Heart left ventricle (tissue), 16 donors: ENCODE measurements around the gene SLC7A10. TPM values are rescaled to one million over a fixed set of nuclear protein-coding genes. Genes with fewer than 3 reads are reported as not detected.

ENCODE experiments used
- ATAC-seq, 4 donors: fragments of 200-7000 bp; cut with Tn5 transposase; one replicate each; pipeline ENCODE4 v1.9.1; 2020 to 2022; ENCODE audit warnings: moderate library complexity in 4 of 4, mild to moderate bottlenecking in 3 of 4, moderate number of reproducible peaks in 1 of 4
- DNase-seq, 5 donors: peaks; one replicate each; pipeline ENCODE4 v3.0.0-alpha.2; 2020
- H3K27ac ChIP-seq, 12 donors: fragments of 200-600 bp; sonication (generic) in 4 of 12; one replicate each; pipeline versions ENCODE4 v1.5.0 to v1.8.0; 2016 to 2022; ENCODE audit warnings: mild to moderate bottlenecking in 2 of 12
- H3K27me3 ChIP-seq, 9 donors: fragments of 200-600 bp; sonication (generic) in 2 of 9; one replicate each; pipeline versions ENCODE4 v1.5.1 to v1.8.0; 2016 to 2022; ENCODE audit warnings: mild to moderate bottlenecking in 3 of 9
- H3K36me3 ChIP-seq, 9 donors: fragments of 200-600 bp; sonication (generic) in 2 of 9; one replicate each; pipeline versions ENCODE4 v1.5.0 to v1.8.0; 2018 to 2022; ENCODE audit warnings: mild to moderate bottlenecking in 2 of 9
- H3K4me1 ChIP-seq, 12 donors: fragments of 200-600 bp; sonication (generic) in 4 of 12; one replicate each; pipeline versions ENCODE4 v1.5.0 to v1.8.0; 2016 to 2022; ENCODE audit warnings: mild to moderate bottlenecking in 3 of 12
- H3K4me3 ChIP-seq, 12 donors: fragments of 200-600 bp; sonication (generic) in 4 of 12; one replicate each; pipeline versions ENCODE4 v1.5.0 to v1.8.0; 2017 to 2022; ENCODE audit warnings: mild to moderate bottlenecking in 9 of 12, moderate library complexity in 4 of 12
- H3K9me3 ChIP-seq, 12 donors: fragments of 200-600 bp; sonication (generic) in 4 of 12; one replicate each; pipeline versions ENCODE4 v1.5.0 to v1.8.0; 2016 to 2022; ENCODE audit warnings: mild to moderate bottlenecking in 1 of 12
- CTCF ChIP-seq, 12 donors: fragments of 200-600 bp; sonication (generic) in 4 of 12; IDR thresholded peaks; one replicate each; pipeline versions ENCODE4 v1.5.0 to v1.8.0; 2018 to 2022; ENCODE audit warnings: antibody characterized with exemption in 12 of 12, mild to moderate bottlenecking in 5 of 12
- POLR2A ChIP-seq, 2 donors: fragments of 450-650 bp; IDR thresholded peaks; one replicate each; pipeline ENCODE4 v1.6.1; 2017; ENCODE audit warnings: antibody characterized with exemption in 2 of 2, mild to moderate bottlenecking in 2 of 2, moderate library complexity in 2 of 2
- WGBS, 4 donors: extraction: QIAGEN DNeasy Blood & Tissue Kit in 2 of 4; methylation state at CpG; one replicate each; pipeline versions ENCODE4 v1.1.5 to v1.1.7; 2013 to 2018; 5-methylcytosine and 5-hydroxymethylcytosine counted together
- intact Hi-C, 10 donors: fragments of 100-400 bp; cut with DNase I; formaldehyde crosslinking; loops; one replicate each; pipeline versions ENCODE4 v1.11.1 to v1.14.2; 2022
- polyA plus RNA-seq, 2 donors: library from polyadenylated mRNA; stranded (reverse); fragments of 200-250 nt; gene quantifications; one replicate each; pipeline ENCODE4 v1.2.3, GENCODE V29; 2013
- total RNA-seq, 9 donors: library from RNA; depleted of rRNA in 2 of 9; stranded (reverse); fragments of >200 nt in 2 of 9; fragmentation: NEBNext Ultra II Directional in 3 of 9; extraction: Animal tissue kit (Norgen Biotek cat#: 25700) in 3 of 9; gene quantifications; one replicate each; pipeline versions ENCODE4 v1.1.0 to v1.2.4, GENCODE V29; 2016 to 2023
- donor health status: ischemic (EF 13 %, LVEDD 7.1; RV severe dilation, severe dysfunction).
- donor health status: healthy with polysubstance abuse.
- donor health status: DM: no; HTN: yes; CAD: no.
- donor health status: DM: no; HTN: no; CAD: no.
- donor health status: ischemic (EF 25% LVEDD 6.9; RV normal size, moderate dysfunction).
- donor health status: ischemic (EF 25% LVEDD 5.7; RV mildly dilated, moderate dysfunction).
- donor health status: healthy.
- donor health status: DM: yes; HTN: yes; CAD: no.
- donor health status: ischemic (EF 35%, LVEDD 5.7; RV mildly dilated, moderate dysfunction).
- donor health status: nonischemic (EF 11% LVEDD 7.7; RV severe dilation, severe dysfunction).
- donor health status: DM: yes; HTN: yes; CAD: no.
- donor health status: PGD.
- donor health status: ischemic (EF 29% LVEDD 5.4; RV normal size, mild dysfunction).
- donor health status: nonischemic (EF 23%, LVEDD 6.1; RV moderate dilation, normal function).

SLC7A10 gene
- total and polyA plus RNA-seq, 11 donors: 0.11 to 2.3 (median 0.34) TPM; not detected in 5

GRCh38 chr19:33249740-33250366 is 24.2 kb upstream of the SLC7A10 start:
- Histone ChIP-seq H3K27me3 (peaks cover 0 to 39% (median 8%) of the 10 kb centered on the region in 9 donors), H3K4me1 (peaks cover 0 to 6% (median 0%) of the 10 kb centered on the region in 12 donors), H3K27ac (no peak overlapping the region), H3K4me3 (no peak overlapping the region), H3K9me3 (peaks cover 0 to 10% (median 5%) of the 10 kb centered on the region in 12 donors), H3K36me3 (no peaks in the 10 kb centered on the region)
- TF ChIP-seq POLR2A (IDR thresholded peaks at IDR 0.05) (no peak), CTCF (IDR thresholded peaks at IDR 0.05) (no peak)
- ATAC-seq (no peak), DNase-seq (no peak)
- 80 to 98% (median 85%) methylated on average over 3 of the region's 3 CpGs for WGBS, 4 donors
- intact Hi-C loops: loop anchor here in 1 of 10 donors (10.0 kb wide), 1 partner anchor 515 kb away; no protein-coding TSS in a partner anchor

DNA sequence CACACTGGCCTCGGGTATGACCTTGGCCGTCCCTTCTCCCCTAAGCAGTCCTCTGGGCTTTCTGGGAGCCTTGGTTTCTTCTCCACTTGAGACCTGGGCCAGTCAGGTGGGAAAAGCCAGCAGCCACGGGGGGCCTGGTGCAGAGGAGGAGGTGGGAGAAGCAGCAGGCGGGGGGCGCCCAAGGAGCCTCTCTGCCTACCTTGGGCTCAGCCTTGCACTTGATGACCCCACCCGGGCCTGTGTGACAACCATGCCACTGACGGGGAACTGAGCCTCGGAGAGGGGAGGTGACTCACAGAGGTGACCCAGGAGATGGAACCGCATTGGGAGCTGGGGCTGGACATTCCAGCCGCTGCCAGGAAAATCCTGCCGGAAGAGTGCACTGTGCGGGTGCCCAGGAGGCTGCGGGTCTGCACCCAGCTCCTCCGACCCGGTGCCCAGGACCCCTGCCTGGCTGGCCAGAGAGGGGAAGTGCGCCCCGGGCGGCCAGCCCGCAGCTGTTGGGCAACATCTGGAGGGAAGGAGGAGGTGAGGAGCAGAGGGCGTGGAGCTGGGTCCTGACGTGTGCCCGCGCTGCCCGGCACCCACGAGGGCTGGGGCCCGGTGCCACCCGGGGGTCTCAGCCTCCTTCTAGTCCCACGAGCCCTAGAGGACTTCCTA is 23.4 kb upstream of the SLC7A10 start:
- no peaks in the 10 kb centered on the region for H3K36me3 ChIP-seq
- H3K27me3 ChIP-seq: peaks cover 0 to 33% (median 8%) of the 10 kb centered on the region in 9 donors
- 61 to 73% (median 64%) methylated on average over 17 to 28 of the region's 28 CpGs for WGBS, 4 donors
- H3K4me1 ChIP-seq: peaks cover 0 to 6% (median 0%) of the 10 kb centered on the region in 12 donors
- intact Hi-C loops: loop anchor here in 1 of 10 donors (10.0 kb wide), 1 partner anchor 516 kb away; no protein-coding TSS in a partner anchor
- ATAC-seq (peak in 3 of 4 donors; percentile 30 to 55 (median 52)), DNase-seq (peak in 1 of 5 donors; percentile 79)
- H3K27ac ChIP-seq: no peak overlapping the region
- H3K4me3 ChIP-seq: peak overlapping the region in 1 of 12 donors; percentile 17
- peaks cover 0 to 10% (median 5%) of the 10 kb centered on the region in 12 donors for H3K9me3 ChIP-seq
- TF ChIP-seq CTCF (IDR thresholded peaks at IDR 0.05): peak in 1 of 12 donors; percentile 7
- TF ChIP-seq POLR2A (IDR thresholded peaks at IDR 0.05): no peak

- Histone ChIP-seq H3K9me3 (peaks cover 0 to 10% (median 5%) of the 10 kb centered on the region in 12 donors), H3K36me3 (no peaks in the 10 kb centered on the region), H3K27me3 (peaks cover 0 to 28% (median 8%) of the 10 kb centered on the region in 9 donors), H3K4me3 (no peak overlapping the region), H3K4me1 (peaks cover 0 to 6% (median 0%) of the 10 kb centered on the region in 12 donors), H3K27ac (no peak overlapping the region)
- TF ChIP-seq CTCF (IDR thresholded peaks at IDR 0.05): no peak
- TF ChIP-seq POLR2A (IDR thresholded peaks at IDR 0.05): no peak
- 71 to 83% (median 76%) methylated on average over 11 of the region's 11 CpGs for WGBS, 4 donors
- intact Hi-C loops: loop anchor here in 1 of 10 donors (10.0 kb wide), 1 partner anchor 516 kb away; no protein-coding TSS in a partner anchor
- DNase-seq: peak in 1 of 5 donors; percentile 21
- no peak for ATAC-seq
Measured at GRCh38 chr19:33248553-33248953, 22.9 kb upstream of the SLC7A10 start.

DNA sequence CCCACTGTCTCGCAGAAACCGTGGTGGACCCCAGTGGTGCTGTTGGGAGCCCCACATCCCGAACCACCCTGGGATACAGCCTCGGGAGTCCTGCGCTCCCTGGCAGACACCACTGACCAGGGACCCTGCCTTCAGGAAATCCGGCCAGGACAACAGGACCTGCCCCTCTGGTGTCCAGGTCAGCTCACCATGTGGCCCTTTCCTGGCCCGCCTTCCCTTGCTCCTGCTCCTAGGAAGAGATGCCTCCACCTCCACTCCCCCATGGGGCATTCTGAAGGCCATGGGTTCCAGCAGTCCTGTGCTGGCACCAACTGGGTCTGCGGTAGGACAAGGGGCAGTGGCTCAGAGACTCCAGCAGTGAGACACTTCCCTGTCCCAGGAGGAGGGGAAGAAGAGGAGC is 22.5 kb upstream of the SLC7A10 start:
- peaks cover 0 to 10% (median 5%) of the 10 kb centered on the region in 12 donors for H3K9me3 ChIP-seq
- H3K27ac ChIP-seq: no peak overlapping the region
- peaks cover 0 to 23% (median 8%) of the 10 kb centered on the region in 9 donors for H3K27me3 ChIP-seq
- intact Hi-C loops: loop anchor here in 1 of 10 donors (10.0 kb wide), 1 partner anchor 517 kb away; no protein-coding TSS in a partner anchor
- peaks cover 0 to 6% (median 0%) of the 10 kb centered on the region in 12 donors for H3K4me1 ChIP-seq
- 70 to 78% (median 75%) methylated on average over 8 of the region's 8 CpGs for WGBS, 4 donors
- DNase-seq: peak in 1 of 5 donors; percentile 51
- no peak overlapping the region for H3K4me3 ChIP-seq
- ATAC-seq: no peak
- TF ChIP-seq POLR2A (IDR thresholded peaks at IDR 0.05) (no peak), CTCF (IDR thresholded peaks at IDR 0.05) (no peak)
- H3K36me3 ChIP-seq: no peaks in the 10 kb centered on the region
